Measurements from ENCODE around the gene DTNB.

GRCh38 chr2:25639696-25640095, 33.7 kb downstream of the DTNB start:
- TF ChIP-seq CTCF (IDR thresholded peaks at IDR 0.05; ENCODE audit: poor library complexity, severe bottlenecking) (no peak), EP300 (conservative IDR thresholded peaks at IDR 0.05; ENCODE audit: poor library complexity, severe bottlenecking) (no peak), RAD21 (conservative IDR thresholded peaks at IDR 0.05) (no peak), EZH2 (IDR thresholded peaks at IDR 0.05; ENCODE audit: borderline replicate concordance, insufficient read depth, low read length, poor library complexity, severe bottlenecking) (no peak), REST (IDR thresholded peaks at IDR 0.05; ENCODE audit: borderline replicate concordance) (no peak)
